Keratinocyte (primary cell): ENCODE results near the gene PCBP1. TPM values are rescaled to one million over a fixed set of nuclear protein-coding genes. Genes with fewer than 3 reads are reported as not detected.
A peak's percentile ranks its signal among the peaks of the same experiment; 100 is the strongest.

Experiments used
- DNase-seq: peaks from one replicate; pipeline ENCODE4 v3.0.0-alpha.2; 2011; ENCODE audit warnings: low read depth, missing footprints, low spot score
- FAIRE-seq: peaks from 2 replicates; lab custom pipeline; 2011; peaks lifted over from hg19 to GRCh38; lab: Jason Lieb, UNC
- H2AFZ ChIP-seq: 2 replicates; pipeline ENCODE4 v1.6.0; 2012; ENCODE audit warnings: low read length, control low read depth, inconsistent platforms; ENCODE audit not compliant: control insufficient read depth
- H3K27ac ChIP-seq: 2 replicates; pipeline ENCODE4 v1.5.1; 2011; ENCODE audit warnings: low read length; ENCODE audit not compliant: control insufficient read depth, insufficient read depth
- H3K27me3 ChIP-seq: 3 replicates; pipeline ENCODE4 v1.6.0; 2011; ENCODE audit warnings: low read length; ENCODE audit not compliant: control insufficient read depth, insufficient read depth; ENCODE audit errors: extremely low read depth
- H3K36me3 ChIP-seq, 2 experiments: 2 replicates in 1 of 2; 3 replicates in 1 of 2; pipeline ENCODE4 v1.5.1; 2011; ENCODE audit warnings: low read length in 2 of 2, mild to moderate bottlenecking in 1 of 2; ENCODE audit not compliant: control insufficient read depth in 2 of 2, insufficient read depth in 2 of 2; ENCODE audit errors: extremely low read depth in 1 of 2
- H3K4me1 ChIP-seq: 3 replicates; pipeline ENCODE4 v1.5.1; 2011; ENCODE audit warnings: low read length; ENCODE audit not compliant: control insufficient read depth, insufficient read depth; ENCODE audit errors: extremely low read depth
- H3K4me2 ChIP-seq: 3 replicates; pipeline ENCODE4 v1.6.0; 2011; ENCODE audit warnings: low read depth, low read length; ENCODE audit not compliant: control insufficient read depth, insufficient read depth; ENCODE audit errors: extremely low read depth
- H3K4me3 ChIP-seq, 3 experiments: fragments of 200-600 bp in 1 of 3; sonication (generic) in 1 of 3; 2 replicates in 2 of 3; 3 replicates in 1 of 3; pipeline ENCODE4 v1.5.1; 2011 to 2016; ENCODE audit warnings: low read length in 3 of 3, mild to moderate bottlenecking in 3 of 3, control low read depth in 2 of 3, inconsistent platforms in 1 of 3, low read depth in 1 of 3, mixed read lengths in 1 of 3, mixed run types in 1 of 3, moderate library complexity in 1 of 3; ENCODE audit not compliant: control insufficient read depth in 2 of 3, insufficient read depth in 2 of 3; ENCODE audit errors: extremely low read depth in 1 of 3
- H3K79me2 ChIP-seq: 2 replicates; pipeline ENCODE4 v1.6.0; 2012; ENCODE audit warnings: low read length; ENCODE audit not compliant: control insufficient read depth, insufficient read depth
- H3K9ac ChIP-seq: 3 replicates; pipeline ENCODE4 v1.6.0; 2011; ENCODE audit warnings: low read length; ENCODE audit not compliant: control insufficient read depth, insufficient read depth; ENCODE audit errors: extremely low read depth
- H3K9me1 ChIP-seq: 3 replicates; pipeline ENCODE4 v1.6.0; 2011; ENCODE audit warnings: low read length; ENCODE audit not compliant: control insufficient read depth, insufficient read depth; ENCODE audit errors: extremely low read depth
- H3K9me3 ChIP-seq: 2 replicates; pipeline ENCODE4 v1.5.1; 2012; ENCODE audit warnings: low read depth, low read length; ENCODE audit not compliant: control insufficient read depth
- H4K20me1 ChIP-seq: 3 replicates; pipeline ENCODE4 v1.6.0; 2011; ENCODE audit warnings: low read length; ENCODE audit not compliant: control insufficient read depth, insufficient read depth; ENCODE audit errors: extremely low read depth
- CTCF ChIP-seq, 3 experiments: IDR thresholded peaks in 1 of 3; conservative IDR thresholded peaks in 1 of 3; optimal IDR thresholded peaks in 1 of 3; 2 replicates in 2 of 3; 3 replicates in 1 of 3; pipeline versions ENCODE3 to v1.5.1; 2011; ENCODE audit warnings: low read length in 3 of 3, mild to moderate bottlenecking in 3 of 3, moderate library complexity in 2 of 3, control low read depth in 1 of 3, inconsistent platforms in 1 of 3; ENCODE audit not compliant: insufficient read depth in 2 of 3; ENCODE audit errors: extremely low read depth in 1 of 3
- EZH2 ChIP-seq: IDR thresholded peaks from one replicate; pipeline ENCODE4 v1.6.1; 2012; ENCODE audit warnings: inconsistent platforms, mild to moderate bottlenecking, low read length, moderate library complexity
- dilution Hi-C: fragments of 300-500 bp; cut with MboI; formaldehyde crosslinking; loops from one replicate; pipeline ENCODE4 v1.7.0; 2020; ENCODE audit warnings: low sequenced_read_pairs; ENCODE audit not compliant: extremely low pct_ligation_motif_present
- polyA plus RNA-seq, 5 experiments: library from polyadenylated mRNA; depleted of rRNA in 3 of 5; stranded (reverse) in 3 of 5; stranded (forward) in 1 of 5; unstranded in 1 of 5; fragments of >200 nt; gene quantifications; 1 replicate in 1 of 5; 2 replicates in 3 of 5; 3 replicates in 1 of 5; pipeline versions ENCODE4 v1.2.1 to v1.2.3, GENCODE V29; 2011 to 2012; ENCODE audit warnings: missing spikeins in 2 of 5, low read depth in 1 of 5, low replicate concordance in 1 of 5

Gene PCBP1
- polyA plus RNA-seq, 1 donor (not counting 4 experiments of a cell fraction or from before 2014, with no cell fraction given): 86.8 TPM

- no peak overlapping the region for H3K4me2 ChIP-seq
- DNase-seq: no peak
Measured at GRCh38 chr2:70118798-70119454, 31.6 kb downstream of the PCBP1 start.

DNA sequence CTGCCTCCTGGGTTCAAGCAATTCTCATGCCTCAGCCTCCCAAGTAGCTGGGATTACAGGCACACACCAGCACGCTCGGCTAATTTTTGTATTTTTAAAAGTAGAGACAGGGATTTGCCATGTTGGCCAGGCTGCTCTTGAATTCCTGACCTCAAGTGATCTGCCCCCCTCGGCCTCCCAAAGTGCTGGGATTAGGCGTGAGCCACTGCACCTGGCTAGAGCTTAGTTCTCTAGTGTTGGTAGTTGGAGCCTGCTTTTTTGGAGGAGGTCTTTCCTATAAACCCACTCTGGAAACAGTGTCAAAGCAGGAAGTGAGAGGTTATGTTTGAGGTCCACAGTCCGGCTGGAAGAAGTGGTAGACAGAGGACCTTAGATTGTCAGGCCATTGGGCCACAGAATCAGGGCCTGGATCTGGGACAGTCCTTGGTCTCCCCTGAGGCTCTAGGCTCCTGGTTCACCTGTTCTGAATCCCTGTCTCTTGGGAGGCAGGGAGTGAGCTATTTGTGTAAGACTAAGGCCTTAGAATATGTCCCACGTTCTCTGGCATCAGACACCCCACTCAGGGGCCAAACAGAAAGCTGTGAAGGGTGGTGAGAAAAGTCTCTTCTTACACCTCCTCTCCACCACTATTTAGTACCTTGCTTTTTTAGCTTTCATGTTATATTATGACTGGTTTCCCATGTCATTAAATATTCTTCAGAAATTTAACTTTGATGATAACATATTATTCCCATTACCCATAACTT is 34.5 kb downstream of the PCBP1 start:
- dilution Hi-C loops: no loop called here
- no peaks in the 10 kb centered on the region for H3K9me3 ChIP-seq
- no peaks in the 10 kb centered on the region for H4K20me1 ChIP-seq
- peak overlapping the region; percentile 30 for H2AFZ ChIP-seq
- no peak overlapping the region for H3K4me3 ChIP-seq
- no peak overlapping the region for H3K27ac ChIP-seq
- no peak overlapping the region for H3K4me2 ChIP-seq
- H3K36me3 ChIP-seq: no peaks in the 10 kb centered on the region
- no peaks in the 10 kb centered on the region for H3K27me3 ChIP-seq
- DNase-seq (no peak), FAIRE-seq (no peak)
- peaks cover 17% of the 10 kb centered on the region for H3K4me1 ChIP-seq
- TF ChIP-seq EZH2 (no peak), CTCF (optimal IDR thresholded peaks at IDR 0.05 in 1 of 3, IDR thresholded peaks at IDR 0.05 in 1 of 3, conservative IDR thresholded peaks at IDR 0.05 in 1 of 3; ENCODE audit: extremely low read depth in 1 of 3, insufficient read depth in 2 of 3, low read length in 3 of 3) (no peak)
- H3K9me1 ChIP-seq: no peaks in the 10 kb centered on the region
- no peak overlapping the region for H3K9ac ChIP-seq
- no peaks in the 10 kb centered on the region for H3K79me2 ChIP-seq

More at GRCh38 chr2:70118798-70119454, 31.6 kb downstream of the PCBP1 start:
- Histone ChIP-seq H2AFZ (no peak overlapping the region), H3K27me3 (no peaks in the 10 kb centered on the region), H3K9me1 (no peaks in the 10 kb centered on the region), H3K9me3 (no peaks in the 10 kb centered on the region), H4K20me1 (no peaks in the 10 kb centered on the region), H3K27ac (no peak overlapping the region), H3K79me2 (no peaks in the 10 kb centered on the region), H3K9ac (no peak overlapping the region), H3K36me3 (no peaks in the 10 kb centered on the region), H3K4me3 (no peak overlapping the region), H3K4me1 (peaks cover 7% of the 10 kb centered on the region)
- no peak for FAIRE-seq
- TF ChIP-seq CTCF (optimal IDR thresholded peaks at IDR 0.05 in 1 of 3, IDR thresholded peaks at IDR 0.05 in 1 of 3, conservative IDR thresholded peaks at IDR 0.05 in 1 of 3; ENCODE audit: extremely low read depth in 1 of 3, insufficient read depth in 2 of 3, low read length in 3 of 3) (no peak), EZH2 (no peak)
- dilution Hi-C loops: no loop called here
